HepG2 (cell line): Measurements from ENCODE around the gene XAB2. TPM values are rescaled to one million over a fixed set of nuclear protein-coding genes. Genes with fewer than 3 reads are reported as not detected.

Experiments
- ATAC-seq: fragments of 200-7000 bp; cut with Tn5 transposase; 3 replicates; pipeline ENCODE4 v1.9.1; 2020; ENCODE audit warnings: mild to moderate bottlenecking, moderate library complexity
- BruUV-seq: library from RNA; stranded (reverse); fragments of 400-500 nt; replicated peaks from 2 replicates; lab custom pipeline; 2021; lab: Mats Ljungman, UMichigan
- CTCF ChIA-PET: fragments of 300-600 bp; formaldehyde crosslinking; extraction: SDS; loops from one replicate; lab custom pipeline; 2021; ENCODE audit warnings: low total read pairs, inconsistent platforms, low intra/inter-chr PET ratio; lab: Yijun Ruan, JAX
- POLR2A ChIA-PET: fragments of 350-600 bp; sonication (Branson Sonifier 250); formaldehyde crosslinking; loops from one replicate; lab custom pipeline; 2020; ENCODE audit warnings: antibody characterized with exemption, inconsistent platforms; lab: Yijun Ruan, JAX
- DNase-seq: peaks from one replicate; pipeline ENCODE4 v3.0.0-alpha.2; 2015; ENCODE audit warnings: low spot score
- FAIRE-seq: peaks from 3 replicates; lab custom pipeline; 2011; peaks lifted over from hg19 to GRCh38; lab: Jason Lieb, UNC
- H2AFZ ChIP-seq: one replicate; pipeline ENCODE4 v1.6.1; 2011; ENCODE audit warnings: low read length, inconsistent platforms
- H3K27ac ChIP-seq: fragments of 300-600 bp; 3 replicates; pipeline ENCODE4 v1.8.0; 2011; ENCODE audit warnings: mixed run types, mild to moderate bottlenecking, mixed read lengths, low read length, inconsistent platforms; ENCODE audit not compliant: insufficient read depth; ENCODE audit errors: extremely low read length
- H3K27me3 ChIP-seq, 2 experiments: fragments of 200-600 bp in 1 of 2; 2 replicates in 1 of 2; 3 replicates in 1 of 2; pipeline versions ENCODE4 v1.6.0 to v1.8.0; 2011; ENCODE audit warnings: low read length in 2 of 2, mild to moderate bottlenecking in 2 of 2, moderate library complexity in 2 of 2, inconsistent platforms in 1 of 2; ENCODE audit not compliant: insufficient read depth in 2 of 2, control insufficient read depth in 1 of 2
- H3K36me3 ChIP-seq, 2 experiments: fragments of 200-600 bp in 1 of 2; replicated peaks in 1 of 2; 2 replicates in 1 of 2; 3 replicates in 1 of 2; pipeline versions ENCODE4 v1.5.1 to v1.8.0; 2011; ENCODE audit warnings: low read length in 2 of 2, inconsistent platforms in 1 of 2; ENCODE audit not compliant: insufficient read depth in 2 of 2, control insufficient read depth in 1 of 2
- H3K4me1 ChIP-seq: 2 replicates; pipeline ENCODE4 v1.5.1; 2012; ENCODE audit warnings: low read length, inconsistent platforms; ENCODE audit not compliant: insufficient read depth
- H3K4me2 ChIP-seq: 2 replicates; pipeline ENCODE4 v1.6.0; 2011; ENCODE audit warnings: low read depth, low read length, inconsistent platforms
- H3K4me3 ChIP-seq, 3 experiments: fragments of 200-600 bp in 1 of 3; sonication (generic), shearing (Covaris generic) in 1 of 3; replicated peaks in 1 of 3; 2 replicates each; pipeline ENCODE4 v1.5.1; 2011 to 2016; ENCODE audit warnings: low read length in 3 of 3, inconsistent platforms in 2 of 3, low read depth in 2 of 3, mild to moderate bottlenecking in 2 of 3, control low read depth in 1 of 3, mixed read lengths in 1 of 3; ENCODE audit not compliant: insufficient read depth in 1 of 3
- H3K79me2 ChIP-seq: one replicate; pipeline ENCODE4 v1.6.1; 2011; ENCODE audit warnings: low read length, inconsistent platforms; ENCODE audit not compliant: insufficient read depth
- H3K9ac ChIP-seq: 2 replicates; pipeline ENCODE4 v1.6.0; 2011; ENCODE audit warnings: mild to moderate bottlenecking, low read depth, low read length, inconsistent platforms; ENCODE audit not compliant: insufficient read depth
- H3K9me3 ChIP-seq: 2 replicates; pipeline ENCODE4 v1.5.1; 2012; ENCODE audit warnings: mild to moderate bottlenecking, low read length
- H4K20me1 ChIP-seq: 2 replicates; pipeline ENCODE4 v1.6.0; 2011; ENCODE audit warnings: inconsistent platforms, mild to moderate bottlenecking, low read length, moderate library complexity; ENCODE audit not compliant: insufficient read depth
- AGO2 ChIP-seq: fragments of 200-400 bp; formaldehyde crosslinking; optimal IDR thresholded peaks from 2 replicates; pipeline ENCODE3; 2017; ENCODE audit warnings: mild to moderate bottlenecking, low read depth, low read length, moderate library complexity
- RBFOX2 ChIP-seq: fragments of 200-400 bp; formaldehyde crosslinking; IDR thresholded peaks from 2 replicates; pipeline ENCODE4 v1.6.1; 2017; ENCODE audit warnings: low read depth, mild to moderate bottlenecking, low read length
- ZNF20 ChIP-seq: sonication (generic); formaldehyde crosslinking; IDR thresholded peaks from 2 replicates; pipeline ENCODE4 v1.4.0; 2020; ENCODE audit warnings: mild to moderate bottlenecking, moderate library complexity, missing genetic modification reagents
- ZNF234 ChIP-seq: sonication (generic); formaldehyde crosslinking; conservative IDR thresholded peaks from 2 replicates; pipeline ENCODE4 v1.5.1; 2020; ENCODE audit warnings: mild to moderate bottlenecking, missing genetic modification reagents
- ZNF776 ChIP-seq: sonication (generic); formaldehyde crosslinking; IDR thresholded peaks from 2 replicates; pipeline ENCODE4 v1.4.0; 2020; ENCODE audit warnings: mild to moderate bottlenecking, missing genetic modification reagents
- WGBS: methylation state at CpG from one replicate; pipeline ENCODE4 v1.1.6; 2017; ENCODE audit warnings: low lambda C conversion rate; 5-methylcytosine and 5-hydroxymethylcytosine counted together
- in situ Hi-C: cut with HindIII; loops from 2 replicates; pipeline ENCODE4 v1.10.0; 2017; ENCODE audit warnings: low pct_unique_long_range_greater_than_20kb; ENCODE audit not compliant: extremely low pct_ligation_motif_present
- intact Hi-C: fragments of 100-400 bp; cut with micrococcal nuclease; formaldehyde crosslinking; loops from one replicate; pipeline ENCODE4 v1.10.0; 2022; ENCODE audit not compliant: unreplicated experiment
- polyA plus RNA-seq, 8 experiments: library from polyadenylated mRNA; depleted of rRNA in 3 of 8; stranded (reverse) in 7 of 8; unstranded in 1 of 8; fragments of >200 nt; fragmentation: Illumina TruSeq in 4 of 8; extraction: Trizol in 4 of 8; gene quantifications; 2 replicates each; pipeline versions ENCODE4 v1.2.1 to v1.2.3, GENCODE V29; 2011 to 2016; ENCODE audit warnings: low read depth in 4 of 8, missing spikeins in 1 of 8, mixed read lengths in 1 of 8; ENCODE audit not compliant: insufficient read depth in 1 of 8
- total RNA-seq, 5 experiments: library from RNA; depleted of rRNA; stranded (reverse); fragments of >200 nt; fragmentation: Illumina TruSeq; extraction: Trizol; gene quantifications; 2 replicates each; pipeline ENCODE4 v1.2.3, GENCODE V29; 2016; ENCODE audit warnings: low read depth in 1 of 5
- TF ChIP-seq, protein P1 (sequence below): sonication (generic); formaldehyde crosslinking; IDR thresholded peaks from 2 replicates; pipeline ENCODE4 v1.8.1; 2023; ENCODE audit warnings: missing genetic modification reagents, mild to moderate bottlenecking, borderline replicate concordance
- TF ChIP-seq, protein P2 (sequence below): sonication (generic); formaldehyde crosslinking; IDR thresholded peaks from 2 replicates; pipeline ENCODE4 v1.4.0; 2020; ENCODE audit warnings: missing genetic modification reagents
- TF ChIP-seq, protein P3 (sequence below): sonication (generic); formaldehyde crosslinking; IDR thresholded peaks from 2 replicates; pipeline ENCODE4 v1.4.0; 2020; ENCODE audit warnings: missing genetic modification reagents

XAB2 gene
- total and polyA plus RNA-seq, 2 of the 13 experiments (the other 11 are each of a cell fraction or from before 2014, with no cell fraction given) = 6.2 to 23.9 TPM

DNA sequence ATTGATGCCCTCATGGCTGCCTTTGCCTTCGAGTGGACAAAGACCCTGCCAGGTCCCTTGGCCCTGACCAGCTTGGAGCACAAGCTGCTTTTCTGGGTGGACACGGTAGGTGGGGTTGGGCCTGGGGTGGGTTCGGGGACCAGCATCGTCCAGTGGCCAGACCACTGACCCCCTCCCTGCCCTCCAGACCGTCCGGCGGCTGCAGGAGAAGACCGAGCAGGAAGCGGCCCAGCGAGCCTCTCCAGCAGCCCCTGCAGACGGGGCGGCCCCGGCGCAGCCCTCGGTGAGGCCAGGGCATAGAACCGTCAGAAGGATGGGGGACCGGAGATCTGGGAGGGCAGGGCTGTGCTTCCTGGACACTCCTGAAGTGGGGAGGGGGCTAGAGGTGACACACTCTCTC lies 23.1 kb downstream of the XAB2 start:
- no peak for DNase-seq
- ChIA-PET CTCF (no interaction called here), POLR2A (interaction anchor here (1.4 to 1.9 kb wide), 2 partner anchors 10 to 24 kb away, joined by 8 to 21 read pairs; partner anchors contain the start of genes CAMSAP3, PET100 and XAB2)
- Histone ChIP-seq H3K4me2 (no peak overlapping the region), H3K36me3 (peaks cover 38 to 61% of the 10 kb centered on the region in 2 experiments), H4K20me1 (peaks cover 35% of the 10 kb centered on the region), H3K79me2 (peaks cover 30% of the 10 kb centered on the region), H3K9ac (no peak overlapping the region), H3K27ac (no peak overlapping the region), H3K27me3 (no peaks in the 10 kb centered on the region), H3K9me3 (no peaks in the 10 kb centered on the region), H3K4me3 (no peak overlapping the region), H3K4me1 (no peaks in the 10 kb centered on the region; the same call in 1 of the 2 replicates), H2AFZ (no peak overlapping the region)
- ATAC-seq = no peak
- 95% methylated on average over 17 of the region's 17 CpGs for WGBS
- in situ Hi-C loops (no loop called here), intact Hi-C loops (no loop called here)
- no peak for FAIRE-seq
- peak; percentile 69 for TF ChIP-seq AGO2
- no peak for TF ChIP-seq ZNF234
- TF ChIP-seq RBFOX2 = peak; percentile 47; the same call in 1 of the 2 replicates
- no TSS peak for BruUV-seq

DNA sequence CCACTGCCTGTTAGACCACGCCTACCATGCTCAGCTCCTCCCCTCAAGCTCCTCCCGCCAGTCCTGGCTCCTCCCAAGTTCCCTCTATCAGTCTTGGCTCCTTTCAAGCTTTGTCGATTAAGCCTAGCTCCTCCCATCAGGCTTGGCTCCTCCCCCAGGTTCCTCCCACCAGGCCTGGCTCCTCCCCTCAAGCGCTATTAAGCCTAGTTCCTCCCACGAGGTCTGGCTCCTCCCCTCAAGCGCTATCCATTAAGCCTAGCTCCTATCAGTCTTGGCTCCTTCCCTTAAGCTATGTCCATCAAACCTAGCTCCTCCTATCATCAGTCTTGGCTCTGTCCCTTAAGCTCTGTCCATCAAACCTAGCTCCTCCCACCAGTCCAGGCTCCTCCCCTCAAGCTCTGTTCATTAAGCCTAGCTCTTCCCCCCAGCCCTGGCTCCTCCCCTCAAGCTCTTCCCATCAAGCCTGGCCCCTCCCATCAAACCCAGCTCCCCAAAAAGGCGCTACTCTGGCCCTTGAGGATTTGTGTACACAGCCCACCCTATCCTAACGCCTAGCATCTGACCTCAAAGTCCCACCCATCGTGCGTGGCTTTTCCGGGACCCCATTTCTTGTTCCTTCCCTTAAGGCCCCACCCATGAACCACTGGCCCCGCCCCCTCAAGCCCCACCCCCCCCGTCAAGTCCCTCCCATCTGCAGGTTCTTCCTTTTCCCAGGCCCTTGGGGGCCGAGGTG lies 23.7 kb downstream of the XAB2 start:
- Histone ChIP-seq H3K9ac (no peak overlapping the region), H3K27me3 (no peaks in the 10 kb centered on the region), H3K9me3 (no peaks in the 10 kb centered on the region), H3K4me3 (no peak overlapping the region), H2AFZ (no peak overlapping the region), H3K4me2 (no peak overlapping the region), H3K4me1 (no peaks in the 10 kb centered on the region; the same call in 1 of the 2 replicates), H3K79me2 (peaks cover 36% of the 10 kb centered on the region), H3K27ac (no peak overlapping the region), H4K20me1 (peaks cover 41% of the 10 kb centered on the region), H3K36me3 (peaks cover 33 to 58% of the 10 kb centered on the region in 2 experiments)
- TF ChIP-seq, protein P1, sequence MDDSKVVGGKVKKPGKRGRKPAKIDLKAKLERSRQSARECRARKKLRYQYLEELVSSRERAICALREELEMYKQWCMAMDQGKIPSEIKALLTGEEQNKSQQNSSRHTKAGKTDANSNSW (CRISPR knock-in tag) = no peak
- TF ChIP-seq, protein P2, sequence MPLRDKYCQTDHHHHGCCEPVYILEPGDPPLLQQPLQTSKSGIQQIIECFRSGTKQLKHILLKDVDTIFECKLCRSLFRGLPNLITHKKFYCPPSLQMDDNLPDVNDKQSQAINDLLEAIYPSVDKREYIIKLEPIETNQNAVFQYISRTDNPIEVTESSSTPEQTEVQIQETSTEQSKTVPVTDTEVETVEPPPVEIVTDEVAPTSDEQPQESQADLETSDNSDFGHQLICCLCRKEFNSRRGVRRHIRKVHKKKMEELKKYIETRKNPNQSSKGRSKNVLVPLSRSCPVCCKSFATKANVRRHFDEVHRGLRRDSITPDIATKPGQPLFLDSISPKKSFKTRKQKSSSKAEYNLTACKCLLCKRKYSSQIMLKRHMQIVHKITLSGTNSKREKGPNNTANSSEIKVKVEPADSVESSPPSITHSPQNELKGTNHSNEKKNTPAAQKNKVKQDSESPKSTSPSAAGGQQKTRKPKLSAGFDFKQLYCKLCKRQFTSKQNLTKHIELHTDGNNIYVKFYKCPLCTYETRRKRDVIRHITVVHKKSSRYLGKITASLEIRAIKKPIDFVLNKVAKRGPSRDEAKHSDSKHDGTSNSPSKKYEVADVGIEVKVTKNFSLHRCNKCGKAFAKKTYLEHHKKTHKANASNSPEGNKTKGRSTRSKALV (CRISPR knock-in tag) = no peak
- TF ChIP-seq ZNF20 (CRISPR knock-in tag) (no peak), ZNF776 (CRISPR knock-in tag) (no peak)
- TF ChIP-seq, protein P3, sequence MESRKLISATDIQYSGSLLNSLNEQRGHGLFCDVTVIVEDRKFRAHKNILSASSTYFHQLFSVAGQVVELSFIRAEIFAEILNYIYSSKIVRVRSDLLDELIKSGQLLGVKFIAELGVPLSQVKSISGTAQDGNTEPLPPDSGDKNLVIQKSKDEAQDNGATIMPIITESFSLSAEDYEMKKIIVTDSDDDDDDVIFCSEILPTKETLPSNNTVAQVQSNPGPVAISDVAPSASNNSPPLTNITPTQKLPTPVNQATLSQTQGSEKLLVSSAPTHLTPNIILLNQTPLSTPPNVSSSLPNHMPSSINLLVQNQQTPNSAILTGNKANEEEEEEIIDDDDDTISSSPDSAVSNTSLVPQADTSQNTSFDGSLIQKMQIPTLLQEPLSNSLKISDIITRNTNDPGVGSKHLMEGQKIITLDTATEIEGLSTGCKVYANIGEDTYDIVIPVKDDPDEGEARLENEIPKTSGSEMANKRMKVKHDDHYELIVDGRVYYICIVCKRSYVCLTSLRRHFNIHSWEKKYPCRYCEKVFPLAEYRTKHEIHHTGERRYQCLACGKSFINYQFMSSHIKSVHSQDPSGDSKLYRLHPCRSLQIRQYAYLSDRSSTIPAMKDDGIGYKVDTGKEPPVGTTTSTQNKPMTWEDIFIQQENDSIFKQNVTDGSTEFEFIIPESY (CRISPR knock-in tag) = peak; percentile 67; the same call in 1 of the 2 replicates
- ATAC-seq (peak; percentile 70), DNase-seq (peak; percentile 57), FAIRE-seq (no peak)
- no TSS peak for BruUV-seq
- CTCF ChIA-PET = no interaction called here
- 92% methylated on average over 14 of the region's 14 CpGs for WGBS
- POLR2A ChIA-PET = interaction anchor here (1.4 to 1.9 kb wide), 2 partner anchors 10 to 24 kb away, joined by 8 to 21 read pairs; partner anchors contain the start of genes CAMSAP3, PET100 and XAB2
- in situ Hi-C loops (no loop called here), intact Hi-C loops (no loop called here)
